Small intestine (tissue), 7 donors: ENCODE results near the gene SAG. TPM values are rescaled to one million over a fixed set of nuclear protein-coding genes. Genes with fewer than 3 reads are reported as not detected.
A peak's percentile ranks its signal among the peaks of the same experiment; 100 is the strongest.
"Not testable (repeated sequence)": the region's sequence is repeated elsewhere in the genome, so short reads cannot be mapped to it uniquely, and the experiment has no call there.

Source experiments
- DNase-seq, 2 donors: peaks; one replicate each; pipeline versions ENCODE4 v3.0.0 to v3.0.0-alpha.2; 2013
- FAIRE-seq: peaks from 2 replicates; lab custom pipeline; 2012; peaks lifted over from hg19 to GRCh38; lab: Jason Lieb, UNC
- H3K27ac ChIP-seq, 3 donors: one replicate each; pipeline ENCODE4 v1.5.1; 2013; ENCODE audit warnings: low read length in 2 of 3, mild to moderate bottlenecking in 2 of 3, control low read depth in 1 of 3, inconsistent platforms in 1 of 3, low read depth in 1 of 3, moderate library complexity in 1 of 3
- H3K27me3 ChIP-seq, 3 donors: one replicate each; pipeline ENCODE4 v1.6.1; 2013; ENCODE audit warnings: low read length in 3 of 3, inconsistent platforms in 1 of 3; ENCODE audit not compliant: control insufficient read depth in 3 of 3, insufficient read depth in 3 of 3
- H3K36me3 ChIP-seq, 3 donors: one replicate each; pipeline ENCODE4 v1.6.1; 2013; ENCODE audit warnings: low read length in 3 of 3, inconsistent platforms in 1 of 3, low read depth in 1 of 3, mild to moderate bottlenecking in 1 of 3, moderate library complexity in 1 of 3; ENCODE audit not compliant: control insufficient read depth in 3 of 3, insufficient read depth in 2 of 3
- H3K4me1 ChIP-seq, 3 donors: one replicate each; pipeline ENCODE4 v1.6.1; 2013; ENCODE audit warnings: low read length in 2 of 3, inconsistent platforms in 1 of 3, low read depth in 1 of 3, mild to moderate bottlenecking in 1 of 3, moderate library complexity in 1 of 3; ENCODE audit not compliant: control insufficient read depth in 3 of 3, insufficient read depth in 2 of 3
- H3K4me3 ChIP-seq, 3 donors: one replicate each; pipeline ENCODE4 v1.5.1; 2013; ENCODE audit warnings: low read length in 3 of 3, control low read depth in 1 of 3, inconsistent platforms in 1 of 3, low read depth in 1 of 3, mild to moderate bottlenecking in 1 of 3, moderate library complexity in 1 of 3
- H3K9me3 ChIP-seq, 2 donors: one replicate each; pipeline ENCODE4 v1.6.1; 2013; ENCODE audit warnings: low read depth in 1 of 2, low read length in 1 of 2; ENCODE audit not compliant: control insufficient read depth in 2 of 2, insufficient read depth in 1 of 2
- WGBS, 3 donors: extraction: QIAGEN DNeasy Blood & Tissue Kit; methylation state at CpG; one replicate each; pipeline ENCODE4 v1.1.7; 2013; 5-methylcytosine and 5-hydroxymethylcytosine counted together
- polyA plus RNA-seq, 4 donors: library from polyadenylated mRNA; stranded (reverse) in 3 of 4; unstranded in 1 of 4; fragments of 200-250 nt in 3 of 4; fragments of 120-200 nt in 1 of 4; gene quantifications; one replicate each; pipeline versions ENCODE4 v1.2.1 to v1.2.3, GENCODE V29; 2013
- donor health status: healthy with polysubstance abuse.
- donor health status: control.
- donor health status: control.
- donor health status: Bipolar disorder and iron deficiency.
- donor health status: healthy.

The SAG gene
- polyA plus RNA-seq, 4 donors, result not detected

- Histone ChIP-seq H3K27me3 (no peaks in the 10 kb centered on the region), H3K36me3 (peaks cover 0 to 17% (median 0%) of the 10 kb centered on the region in 3 donors), H3K27ac (no peak overlapping the region), H3K4me1 (peaks cover 0 to 4% (median 0%) of the 10 kb centered on the region in 3 donors), H3K9me3 (no peaks in the 10 kb centered on the region), H3K4me3 (no peak overlapping the region)
- WGBS, 3 donors, result 38 to 77% (median 64%) methylated on average over 8 of the region's 8 CpGs
- DNase-seq, result peak in 1 of 2 donors; percentile 79
- FAIRE-seq, result no peak
These were observed 65.2 kb downstream of the SAG start for GRCh38 chr2:233372855-233373254.

GRCh38 chr2:233373316-233373715 lies 65.7 kb downstream of the SAG start:
- Histone ChIP-seq H3K9me3 (no peaks in the 10 kb centered on the region), H3K36me3 (peaks cover 0 to 17% (median 0%) of the 10 kb centered on the region in 3 donors), H3K27me3 (no peaks in the 10 kb centered on the region), H3K27ac (no peak overlapping the region), H3K4me1 (peaks cover 0 to 4% (median 0%) of the 10 kb centered on the region in 3 donors), H3K4me3 (no peak overlapping the region)
- WGBS, 3 donors, result 50 to 72% (median 69%) methylated on average over 5 of the region's 5 CpGs
- FAIRE-seq (no peak), DNase-seq (no peak)

- H3K36me3 ChIP-seq, result peaks cover 0 to 17% (median 0%) of the 10 kb centered on the region in 3 donors
- not testable (repeated sequence) for H3K27ac ChIP-seq, H3K4me1 ChIP-seq, H3K4me3 ChIP-seq, DNase-seq, FAIRE-seq, H3K27me3 ChIP-seq, H3K9me3 ChIP-seq
- WGBS, 3 donors, result 59 to 82% (median 71%) methylated on average over 11 of the region's 11 CpGs
These were observed 67.2 kb downstream of the SAG start for GRCh38 chr2:233374776-233375175.

GRCh38 chr2:233375490-233376314 lies 68.1 kb downstream of the SAG start:
- Histone ChIP-seq H3K4me1 (peaks cover 0 to 4% (median 0%) of the 10 kb centered on the region in 3 donors), H3K27me3 (no peaks in the 10 kb centered on the region), H3K9me3 (no peaks in the 10 kb centered on the region), H3K27ac (peak overlapping the region in 2 of 3 donors; percentile 50 to 75), H3K4me3 (no peak overlapping the region), H3K36me3 (peaks cover 0 to 17% (median 0%) of the 10 kb centered on the region in 3 donors)
- WGBS, 3 donors, result 29 to 43% (median 38%) methylated on average over 10 of the region's 10 CpGs
- DNase-seq (peak; percentile 35 to 64), FAIRE-seq (no peak)

- no peaks in the 10 kb centered on the region for H3K27me3 ChIP-seq
- WGBS, 3 donors, result 89 to 96% (median 89%) methylated on average over 6 of the region's 6 CpGs
- peaks cover 0 to 10% (median 0%) of the 10 kb centered on the region in 3 donors for H3K36me3 ChIP-seq
- no peak for FAIRE-seq
- no peak overlapping the region for H3K27ac ChIP-seq
- H3K4me3 ChIP-seq, result no peak overlapping the region
- H3K4me1 ChIP-seq, result peaks cover 0 to 4% (median 0%) of the 10 kb centered on the region in 3 donors
- H3K9me3 ChIP-seq, result no peaks in the 10 kb centered on the region
- no peak for DNase-seq
These were observed 71.4 kb downstream of the SAG start for GRCh38 chr2:233379034-233379433.

DNA sequence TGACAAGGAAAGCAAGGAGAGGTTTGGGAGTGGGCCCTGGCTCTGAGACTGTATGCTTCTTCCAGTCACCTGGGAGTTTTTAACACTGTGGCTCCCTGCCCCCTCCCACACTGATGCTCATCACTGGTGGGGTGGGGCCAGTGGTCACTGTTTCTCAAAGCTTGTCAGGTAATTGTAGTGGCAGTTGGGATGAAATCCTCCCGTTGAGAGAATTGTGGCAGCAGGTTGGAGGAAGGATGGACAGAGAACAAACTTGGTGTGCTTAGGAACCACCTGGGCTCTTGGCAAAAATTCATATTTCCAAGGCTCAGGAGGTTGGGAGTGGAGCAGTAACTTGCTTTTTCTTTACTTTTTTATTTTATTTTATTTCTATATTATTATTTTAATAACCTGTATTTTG lies 71.8 kb downstream of the SAG start:
- H3K9me3 ChIP-seq, result no peaks in the 10 kb centered on the region
- FAIRE-seq, result no peak
- H3K27ac ChIP-seq, result no peak overlapping the region
- H3K4me1 ChIP-seq, result peaks cover 0 to 4% (median 0%) of the 10 kb centered on the region in 3 donors
- WGBS, 3 donors, result 48 to 54% (median 53%) methylated on average over 1 of the region's 1 CpG
- H3K27me3 ChIP-seq, result no peaks in the 10 kb centered on the region
- H3K36me3 ChIP-seq, result peaks cover 0 to 11% (median 0%) of the 10 kb centered on the region in 3 donors
- H3K4me3 ChIP-seq, result no peak overlapping the region
- no peak for DNase-seq

- H3K4me1 ChIP-seq, result peaks cover 0 to 4% (median 0%) of the 10 kb centered on the region in 3 donors
- no peak for DNase-seq
- 79 to 85% (median 81%) methylated on average over 13 of the region's 13 CpGs for WGBS, 3 donors
- no peak for FAIRE-seq
- no peak overlapping the region for H3K4me3 ChIP-seq
- no peaks in the 10 kb centered on the region for H3K27me3 ChIP-seq
- no peaks in the 10 kb centered on the region for H3K9me3 ChIP-seq
- no peak overlapping the region for H3K27ac ChIP-seq
- H3K36me3 ChIP-seq, result peaks cover 0 to 15% (median 0%) of the 10 kb centered on the region in 3 donors
These were observed 72.7 kb downstream of the SAG start for GRCh38 chr2:233380132-233380895.

GRCh38 chr2:233380995-233381637 lies 73.5 kb downstream of the SAG start:
- DNase-seq, result no peak
- H3K4me1 ChIP-seq, result no peaks in the 10 kb centered on the region
- no peak for FAIRE-seq
- H3K27ac ChIP-seq, result no peak overlapping the region
- H3K36me3 ChIP-seq, result peaks cover 0 to 17% (median 0%) of the 10 kb centered on the region in 3 donors
- whole genome bisulfite sequencing, 3 donors, result 79 to 83% (median 79%) methylated on average over 11 of the region's 11 CpGs
- H3K27me3 ChIP-seq, result no peaks in the 10 kb centered on the region
- H3K4me3 ChIP-seq, result no peak overlapping the region
- no peaks in the 10 kb centered on the region for H3K9me3 ChIP-seq
